GM23338 (cell line): Measurements from ENCODE around the gene RXRA.

ENCODE experiments used
- CREB1 ChIP-seq: fragments of 250-450 bp; sonication (Bioruptor Pico); IDR thresholded peaks from 2 replicates; pipeline ENCODE4 v1.5.0; 2020; ENCODE audit warnings: low read depth, mild to moderate bottlenecking, moderate library complexity
- CTCF ChIP-seq, 2 experiments: fragments of 200-600 bp in 1 of 2; sonication (generic) in 1 of 2; conservative IDR thresholded peaks; 2 replicates each; pipeline versions ENCODE4 v1.5.1 to v1.6.1; 2016 to 2017; ENCODE audit warnings: antibody characterized with exemption in 2 of 2, low read depth in 2 of 2, mild to moderate bottlenecking in 2 of 2, moderate library complexity in 1 of 2
- EZH2 ChIP-seq: fragments of 200-600 bp; sonication (generic); IDR thresholded peaks from one replicate; pipeline ENCODE4 v1.8.0; 2017; ENCODE audit warnings: antibody characterized with exemption, mild to moderate bottlenecking, low read depth; ENCODE audit not compliant: unreplicated experiment
- EZH2phosphoT487 ChIP-seq: fragments of 200-600 bp; sonication (generic); IDR thresholded peaks from one replicate; pipeline ENCODE4 v1.8.1; 2018; ENCODE audit warnings: antibody characterized with exemption; ENCODE audit not compliant: unreplicated experiment
- JUNB ChIP-seq: IDR thresholded peaks from one replicate; pipeline ENCODE4 v1.6.1; 2016; ENCODE audit warnings: antibody characterized with exemption; ENCODE audit not compliant: unreplicated experiment
- POLR2AphosphoS5 ChIP-seq: IDR thresholded peaks from 2 replicates; pipeline ENCODE4 v1.6.1; 2016; ENCODE audit warnings: antibody characterized with exemption, low read depth
- TF ChIP-seq, protein P1 (sequence below): IDR thresholded peaks from one replicate; pipeline ENCODE4 v1.6.1; 2018; ENCODE audit warnings: antibody characterized with exemption; ENCODE audit not compliant: unreplicated experiment

- no peak for TF ChIP-seq EZH2
- TF ChIP-seq CTCF (conservative IDR thresholded peaks at IDR 0.05; ENCODE audit: low read depth in 2 of 2), result no peak
- no peak for TF ChIP-seq POLR2AphosphoS5
- no peak for TF ChIP-seq CREB1 (CRISPR knock-in tag)
- no peak for TF ChIP-seq EZH2phosphoT487
- TF ChIP-seq, protein P1, sequence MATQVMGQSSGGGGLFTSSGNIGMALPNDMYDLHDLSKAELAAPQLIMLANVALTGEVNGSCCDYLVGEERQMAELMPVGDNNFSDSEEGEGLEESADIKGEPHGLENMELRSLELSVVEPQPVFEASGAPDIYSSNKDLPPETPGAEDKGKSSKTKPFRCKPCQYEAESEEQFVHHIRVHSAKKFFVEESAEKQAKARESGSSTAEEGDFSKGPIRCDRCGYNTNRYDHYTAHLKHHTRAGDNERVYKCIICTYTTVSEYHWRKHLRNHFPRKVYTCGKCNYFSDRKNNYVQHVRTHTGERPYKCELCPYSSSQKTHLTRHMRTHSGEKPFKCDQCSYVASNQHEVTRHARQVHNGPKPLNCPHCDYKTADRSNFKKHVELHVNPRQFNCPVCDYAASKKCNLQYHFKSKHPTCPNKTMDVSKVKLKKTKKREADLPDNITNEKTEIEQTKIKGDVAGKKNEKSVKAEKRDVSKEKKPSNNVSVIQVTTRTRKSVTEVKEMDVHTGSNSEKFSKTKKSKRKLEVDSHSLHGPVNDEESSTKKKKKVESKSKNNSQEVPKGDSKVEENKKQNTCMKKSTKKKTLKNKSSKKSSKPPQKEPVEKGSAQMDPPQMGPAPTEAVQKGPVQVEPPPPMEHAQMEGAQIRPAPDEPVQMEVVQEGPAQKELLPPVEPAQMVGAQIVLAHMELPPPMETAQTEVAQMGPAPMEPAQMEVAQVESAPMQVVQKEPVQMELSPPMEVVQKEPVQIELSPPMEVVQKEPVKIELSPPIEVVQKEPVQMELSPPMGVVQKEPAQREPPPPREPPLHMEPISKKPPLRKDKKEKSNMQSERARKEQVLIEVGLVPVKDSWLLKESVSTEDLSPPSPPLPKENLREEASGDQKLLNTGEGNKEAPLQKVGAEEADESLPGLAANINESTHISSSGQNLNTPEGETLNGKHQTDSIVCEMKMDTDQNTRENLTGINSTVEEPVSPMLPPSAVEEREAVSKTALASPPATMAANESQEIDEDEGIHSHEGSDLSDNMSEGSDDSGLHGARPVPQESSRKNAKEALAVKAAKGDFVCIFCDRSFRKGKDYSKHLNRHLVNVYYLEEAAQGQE, result no peak
- no peak for TF ChIP-seq JUNB
These were observed 42.0 kb upstream of the RXRA start for GRCh38 chr9:134284273-134284672.
